Left kidney (tissue), 8 donors: ENCODE measurements around the gene HDAC6. TPM values are rescaled to one million over a fixed set of nuclear protein-coding genes. Genes with fewer than 3 reads are reported as not detected.

ENCODE experiments used
- DNase-seq: peaks from one replicate; pipeline ENCODE4 v3.0.0-alpha.2; 2013
- long read RNA-seq, 8 donors: transcript quantifications; one replicate each; lab custom pipeline, GENCODE V29; 2026
- polyA plus RNA-seq: library from polyadenylated mRNA; unstranded; fragments of 120-200 nt; gene quantifications from one replicate; pipeline ENCODE4 v1.2.1, GENCODE V29; 2013; ENCODE audit not compliant: insufficient read length

HDAC6 gene
- polyA plus RNA-seq, result 206 TPM
- long read RNA-seq, donor 1, full-length matches to known transcripts, result 11 of 24 reads
- long read RNA-seq, donor 1, partial matches to known transcripts, result 13 of 24 reads
- long read RNA-seq, donor 1, other reads (novel, unspliced or antisense), result 0 of 24 reads
- long read RNA-seq, donor 2, full-length matches to known transcripts, result 7 of 15 reads
- long read RNA-seq, donor 2, partial matches to known transcripts, result 8 of 15 reads
- long read RNA-seq, donor 2, other reads (novel, unspliced or antisense), result 0 of 15 reads
- long read RNA-seq, donor 3, full-length matches to known transcripts, result 6 of 21 reads
- long read RNA-seq, donor 3, partial matches to known transcripts, result 15 of 21 reads
- long read RNA-seq, donor 3, other reads (novel, unspliced or antisense), result 0 of 21 reads
- long read RNA-seq, donor 4, full-length matches to known transcripts, result 3 of 3 reads
- long read RNA-seq, donor 4, partial matches to known transcripts, result 0 of 3 reads
- long read RNA-seq, donor 4, other reads (novel, unspliced or antisense), result 0 of 3 reads
- long read RNA-seq, donor 5, full-length matches to known transcripts, result 6 of 22 reads
- long read RNA-seq, donor 5, partial matches to known transcripts, result 16 of 22 reads
- long read RNA-seq, donor 5, other reads (novel, unspliced or antisense), result 0 of 22 reads
- long read RNA-seq, donor 6, full-length matches to known transcripts, result 9 of 23 reads
- long read RNA-seq, donor 6, partial matches to known transcripts, result 14 of 23 reads
- long read RNA-seq, donor 6, other reads (novel, unspliced or antisense), result 0 of 23 reads
- long read RNA-seq, donor 7, full-length matches to known transcripts, result 9 of 259 reads
- long read RNA-seq, donor 7, partial matches to known transcripts, result 245 of 259 reads
- long read RNA-seq, donor 7, other reads (novel, unspliced or antisense), result 5 of 259 reads
- long read RNA-seq, donor 8, partial matches to known transcripts, result 0 of 3 reads
- long read RNA-seq, donor 8, other reads (novel, unspliced or antisense), result 0 of 3 reads

DNA sequence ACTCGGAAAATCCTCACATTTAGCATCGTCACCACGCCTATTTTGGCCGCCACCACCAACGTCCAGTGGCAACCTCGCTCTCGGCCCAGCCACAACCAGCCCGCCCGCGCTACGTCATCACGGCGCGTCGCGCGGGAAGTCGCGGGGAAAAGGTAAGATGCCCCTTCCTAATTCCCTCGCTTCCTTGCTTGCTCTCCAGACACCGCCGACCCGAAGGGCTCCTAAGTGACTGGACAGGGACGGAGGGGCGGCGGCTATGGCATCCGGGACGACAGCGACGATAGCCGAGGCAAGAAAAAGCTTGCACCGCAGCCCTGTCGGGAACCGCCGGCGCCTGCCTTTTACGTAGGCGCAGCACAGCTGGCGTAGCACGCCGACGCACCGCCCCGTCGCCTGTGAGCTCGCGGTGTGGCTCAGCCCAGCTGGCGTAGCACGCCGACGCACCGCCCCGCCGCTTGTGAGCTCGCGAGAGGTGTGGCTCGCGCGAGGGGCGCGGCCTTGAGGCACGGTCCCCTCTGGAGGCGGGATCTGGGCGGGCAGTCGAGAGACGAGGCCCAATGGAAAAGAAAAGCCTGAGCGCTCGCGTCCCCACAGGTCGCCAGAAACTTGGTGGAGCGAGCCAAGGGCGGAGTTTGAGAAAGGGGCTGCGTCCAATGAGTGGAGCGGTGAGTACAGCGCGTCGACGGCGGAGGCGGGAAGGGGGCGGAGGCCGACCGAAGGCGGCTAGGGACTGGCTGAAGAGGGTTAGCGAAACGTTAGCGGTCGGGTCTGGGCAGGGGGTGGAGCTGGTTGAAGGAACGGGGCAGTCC is at the start of gene HDAC6:
Gene HDAC6, plus strand, starts transcription at position 788 of the 809 bp plus-strand sequence. CDS start 626 bp downstream, outside the sequence.
- DNase-seq, result peak; percentile 96

DNA sequence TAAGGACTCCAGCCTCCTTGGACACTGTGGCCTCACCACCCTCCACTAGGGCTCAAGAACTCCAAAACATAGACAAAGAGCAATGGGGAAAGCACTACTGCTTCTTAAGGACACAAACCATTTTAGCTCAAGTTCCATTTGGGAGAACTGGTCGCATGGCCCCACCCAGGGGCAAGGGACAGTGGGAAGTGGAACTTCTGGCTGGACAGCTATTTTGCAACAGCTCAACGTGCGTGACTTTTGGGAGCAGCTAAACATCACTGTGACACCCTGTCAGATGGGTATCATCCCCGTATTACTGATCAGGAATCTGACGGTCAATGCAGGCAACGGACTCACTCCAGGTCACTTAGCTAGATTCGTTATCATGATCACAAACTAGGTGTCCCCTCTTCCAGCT is 49.4 kb upstream of the HDAC6 start:
- DNase-seq, result no peak

DNA sequence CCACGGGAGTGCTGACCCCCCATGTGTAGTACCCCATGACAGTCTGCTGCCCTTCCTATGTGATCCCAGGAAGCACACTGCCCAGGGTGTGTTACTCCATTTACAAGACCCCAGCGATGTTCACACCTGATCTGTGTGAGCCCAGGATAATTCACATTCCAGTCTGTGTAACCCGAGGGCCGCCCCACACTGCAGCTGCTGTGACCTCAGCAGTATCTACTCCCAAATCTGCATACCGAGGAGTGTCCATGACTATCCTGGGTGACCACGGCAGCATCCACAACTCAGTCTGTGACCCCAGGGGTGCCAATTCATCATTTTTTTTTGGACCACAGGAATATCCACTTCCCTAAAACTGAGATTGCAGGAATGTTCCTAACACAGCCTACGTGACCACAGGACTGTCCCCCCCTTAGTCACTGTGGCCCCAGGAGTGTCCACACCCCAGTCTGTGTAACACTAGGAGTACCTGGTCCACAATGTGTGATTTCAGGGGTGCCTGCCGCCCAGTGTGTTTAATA is 48.1 kb upstream of the HDAC6 start:
- DNase-seq, result no peak

DNA sequence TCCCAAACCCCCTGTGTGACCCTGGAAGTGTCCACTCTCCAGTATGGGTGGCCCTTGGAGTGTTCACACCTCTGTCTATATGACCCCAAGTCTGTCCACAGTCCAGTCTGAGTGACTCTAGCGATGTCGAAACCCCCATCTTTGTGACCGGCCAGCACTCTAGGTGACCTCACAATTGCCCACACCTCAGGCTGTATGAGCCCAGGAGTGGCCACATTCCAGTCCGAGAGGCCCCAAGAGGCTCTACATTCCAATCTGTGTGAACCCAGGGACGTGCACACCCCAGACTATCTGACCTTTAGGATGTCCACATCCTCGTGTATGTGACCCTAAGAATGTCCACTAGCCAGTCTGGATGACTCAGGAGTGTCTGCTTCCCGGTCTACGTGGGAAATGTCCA is 47.6 kb upstream of the HDAC6 start:
- no peak for DNase-seq

DNA sequence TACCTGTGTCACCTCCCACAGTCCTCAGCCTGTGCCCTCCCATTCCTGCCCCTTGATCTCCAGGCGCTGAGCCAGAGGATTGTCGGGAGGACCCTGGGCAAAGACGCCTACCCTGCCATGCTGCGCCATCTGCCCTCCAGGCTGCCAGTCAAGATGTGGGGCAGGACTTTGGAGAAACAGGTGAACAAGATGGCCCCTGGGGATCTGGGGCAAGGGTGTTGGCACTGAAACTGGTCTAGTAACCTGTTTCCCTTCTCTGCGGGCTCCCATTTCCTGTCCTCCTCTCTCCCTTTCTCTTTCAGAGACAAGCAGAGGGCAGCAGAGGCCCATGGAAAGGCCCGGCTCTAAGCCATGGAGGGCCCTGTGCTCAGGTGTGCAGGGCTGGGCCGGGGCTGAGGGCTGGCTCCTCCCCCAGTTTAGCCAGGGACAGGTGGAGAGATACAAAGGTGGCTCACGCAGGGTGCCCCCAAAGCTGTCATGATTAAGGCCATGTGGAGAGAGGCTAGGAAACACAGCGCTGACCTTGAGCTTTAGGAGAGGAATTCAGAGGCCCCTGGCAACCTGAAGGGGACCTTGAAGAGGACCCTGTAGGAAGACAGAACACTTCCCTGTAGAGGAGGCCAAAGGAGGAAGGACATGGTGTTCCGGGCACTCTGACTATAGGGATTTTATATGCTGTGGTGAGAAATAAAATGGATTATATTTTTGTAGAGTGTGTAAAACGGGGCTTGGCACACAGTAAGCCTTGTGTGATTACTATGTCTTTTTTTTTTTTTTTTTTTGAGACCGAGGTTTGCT is 40.0 kb upstream of the HDAC6 start, which contains the start of gene GLOD5:
Gene GLOD5, plus strand, starts transcription at position 74 of the 798 bp plus-strand sequence. Its CDS starts 44 bp downstream, at position 118.
- peak; percentile 17 for DNase-seq

DNA sequence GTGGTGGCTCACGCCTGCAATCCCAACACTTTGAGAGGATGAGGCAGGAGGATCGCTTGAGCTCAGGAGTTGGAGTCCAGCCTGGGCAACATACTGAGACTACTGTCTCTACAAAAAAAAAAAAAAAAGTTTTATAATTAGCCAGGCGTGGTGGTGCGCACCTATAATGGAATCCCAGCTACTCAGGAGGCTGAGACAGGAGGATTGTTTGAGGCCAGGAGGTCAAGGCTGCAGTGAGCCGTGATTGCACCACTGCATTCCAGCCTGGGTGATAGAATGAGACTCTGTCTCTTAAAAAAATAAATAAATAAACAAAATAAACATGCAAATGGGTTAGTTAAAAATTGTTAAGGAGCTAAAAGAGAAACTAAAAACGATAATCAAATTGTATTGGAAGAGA is 32.6 kb upstream of the HDAC6 start:
- no peak for DNase-seq

DNA sequence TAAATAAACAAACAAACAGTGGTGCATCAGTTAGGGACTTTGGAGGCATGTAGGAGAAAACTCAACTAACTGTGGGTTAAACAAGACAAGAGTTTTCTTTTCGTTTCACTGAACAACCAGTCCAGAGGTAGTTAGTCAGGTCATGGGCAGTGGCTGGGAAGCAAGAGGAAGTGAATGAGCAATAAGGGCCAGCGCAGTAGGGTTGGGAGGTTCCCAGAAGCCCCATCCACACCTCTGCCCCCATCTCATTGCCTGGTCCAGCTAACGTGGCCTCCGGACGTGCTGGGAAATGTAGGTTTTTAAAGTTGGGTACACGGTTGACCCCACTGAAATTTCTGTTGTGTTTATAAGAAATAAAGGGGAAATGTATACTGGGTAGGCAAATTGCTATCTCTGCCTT is 31.6 kb upstream of the HDAC6 start:
- no peak for DNase-seq

DNA sequence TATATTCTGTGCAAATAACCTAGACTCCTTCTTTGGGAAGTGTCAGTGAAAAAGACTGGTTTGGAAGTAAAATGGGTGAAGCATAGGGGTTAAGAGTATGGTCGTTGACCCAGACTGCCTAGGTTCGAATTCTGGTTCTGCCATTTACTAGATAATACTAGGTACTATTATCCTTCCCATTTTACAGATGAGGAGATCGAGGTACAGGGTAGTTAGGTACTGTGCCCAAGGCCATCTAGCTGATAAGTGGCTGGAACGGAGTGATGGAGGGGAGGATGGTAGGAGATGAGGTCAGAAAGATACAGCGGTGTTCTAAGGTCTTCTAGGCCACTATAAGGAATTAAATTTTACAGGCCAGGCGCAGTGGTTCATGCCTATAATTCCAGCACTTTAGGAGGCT is 29.3 kb upstream of the HDAC6 start:
- no peak for DNase-seq

DNA sequence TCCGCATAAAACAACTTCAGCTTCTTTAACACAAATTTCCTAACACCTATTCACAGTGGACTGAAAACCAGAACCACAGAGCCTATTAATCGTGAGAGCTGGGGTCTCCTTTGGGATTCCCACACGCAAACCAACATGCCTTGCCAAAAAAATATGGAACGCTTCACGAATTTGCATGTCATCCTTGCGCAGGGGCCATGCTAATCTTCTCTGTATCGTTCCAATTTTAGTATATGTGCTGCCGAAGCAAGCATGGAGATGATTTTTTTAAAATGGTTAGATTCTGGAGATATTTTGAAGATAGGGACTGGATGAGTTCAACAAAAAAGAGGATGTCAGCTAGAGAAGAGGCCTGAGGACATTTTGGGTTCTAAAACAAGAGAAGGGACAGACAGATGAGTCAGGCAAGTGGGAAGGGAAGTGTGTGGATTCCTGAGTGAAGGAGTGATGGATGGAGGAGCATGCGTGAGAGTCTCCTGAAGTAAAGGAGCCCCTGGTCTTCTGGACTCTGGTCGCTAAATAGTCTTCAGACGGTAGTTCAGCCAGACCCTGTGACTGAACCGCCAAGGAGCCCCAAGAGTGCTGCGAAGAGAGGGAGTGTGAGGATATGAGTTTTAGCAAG is 24.9 kb upstream of the HDAC6 start:
- DNase-seq, result no peak

DNA sequence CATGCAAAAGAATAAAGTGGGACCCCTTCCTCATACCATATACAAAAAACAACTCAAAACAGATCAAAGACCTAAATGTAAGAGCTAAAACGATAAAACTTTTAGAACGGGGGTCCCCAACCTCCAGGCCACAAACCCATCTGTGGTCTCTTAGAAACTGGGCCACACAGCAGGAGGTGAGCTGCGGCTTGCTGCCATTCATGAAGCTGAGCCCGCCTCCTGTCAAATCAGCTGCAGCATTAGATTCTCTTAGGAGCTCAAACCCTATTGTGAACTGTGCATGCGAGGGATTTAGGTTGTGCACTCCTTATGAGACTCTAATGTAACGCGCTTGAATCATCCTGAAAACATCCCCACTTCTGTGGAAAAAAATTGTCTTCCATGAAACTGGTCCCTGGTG is 22.5 kb upstream of the HDAC6 start:
- no peak for DNase-seq

DNA sequence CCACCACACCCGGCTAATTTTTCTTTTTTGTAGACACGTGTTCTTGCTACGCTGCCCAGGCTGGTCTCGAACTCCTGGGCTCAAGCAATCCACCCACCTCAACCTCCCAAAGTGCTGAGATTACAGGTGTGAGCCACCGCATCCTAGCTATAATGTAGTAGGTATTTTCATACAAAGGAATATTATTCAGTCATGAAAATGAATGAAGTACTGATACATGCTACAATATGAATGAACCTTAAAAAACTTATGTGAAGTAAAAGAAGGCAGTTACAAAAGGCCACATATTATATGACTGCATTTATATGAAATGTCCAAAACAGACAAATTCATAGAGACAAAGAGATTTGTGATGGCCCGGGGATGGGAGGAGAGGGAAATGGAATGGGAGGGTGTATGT is 20.2 kb upstream of the HDAC6 start:
- no peak for DNase-seq

DNA sequence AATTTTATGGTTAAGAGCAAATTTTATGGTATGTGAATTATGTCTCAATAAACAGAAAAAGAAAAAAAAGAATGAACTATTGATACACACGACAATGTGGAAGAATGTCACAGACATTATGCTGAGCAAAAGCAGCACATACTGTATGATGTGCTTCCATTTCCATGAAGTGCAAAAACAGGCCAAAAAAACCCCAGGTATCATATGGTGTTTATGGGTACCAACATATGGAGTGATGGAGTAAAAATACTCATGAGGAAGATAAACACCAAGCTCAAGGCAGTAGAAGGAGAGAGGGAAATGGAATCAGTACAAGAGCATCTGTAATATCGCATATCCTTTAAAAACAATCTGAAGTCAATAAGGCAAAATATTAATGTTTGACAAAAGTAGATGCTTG is 19.7 kb upstream of the HDAC6 start:
- DNase-seq, result no peak

DNA sequence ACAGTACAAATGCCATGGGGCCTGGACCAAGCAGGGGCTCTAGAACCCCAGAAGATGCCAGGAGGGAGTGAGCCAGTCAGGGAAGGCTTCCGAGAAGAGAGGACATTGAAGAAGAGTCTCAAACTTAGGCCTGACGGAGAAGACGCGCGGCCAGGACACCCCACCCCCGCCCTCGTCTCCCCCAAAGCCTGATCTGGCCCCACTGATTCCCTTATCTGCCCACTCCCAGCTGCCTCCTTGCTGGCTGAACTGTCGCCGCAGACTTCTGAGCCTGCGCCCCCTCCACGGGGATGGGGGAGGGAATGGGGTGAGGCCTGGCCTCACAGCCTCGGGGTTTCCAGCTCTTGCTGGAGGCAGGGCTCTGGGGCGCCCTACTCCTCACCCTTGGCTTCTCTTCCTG is 19.1 kb upstream of the HDAC6 start:
- no peak for DNase-seq

DNA sequence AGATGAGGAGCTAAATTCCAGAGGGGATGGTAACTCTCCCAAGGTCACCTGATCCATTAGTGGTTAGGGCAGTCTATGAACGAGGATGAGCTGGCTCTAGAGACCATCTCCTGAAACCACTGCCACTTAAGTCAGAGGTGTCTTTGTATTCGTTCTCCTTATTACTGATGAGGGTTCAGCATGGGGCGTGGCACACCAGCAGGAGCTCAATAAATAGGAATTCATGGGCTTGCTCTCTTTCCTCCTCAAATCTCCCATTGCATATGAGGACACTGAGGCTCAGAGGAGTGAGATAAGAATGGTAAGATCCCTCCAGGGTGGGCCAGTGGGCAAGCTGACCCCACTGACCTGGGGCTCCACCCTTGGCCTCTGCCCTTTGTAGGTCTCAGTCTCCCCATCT is 17.1 kb upstream of the HDAC6 start:
- DNase-seq, result no peak

DNA sequence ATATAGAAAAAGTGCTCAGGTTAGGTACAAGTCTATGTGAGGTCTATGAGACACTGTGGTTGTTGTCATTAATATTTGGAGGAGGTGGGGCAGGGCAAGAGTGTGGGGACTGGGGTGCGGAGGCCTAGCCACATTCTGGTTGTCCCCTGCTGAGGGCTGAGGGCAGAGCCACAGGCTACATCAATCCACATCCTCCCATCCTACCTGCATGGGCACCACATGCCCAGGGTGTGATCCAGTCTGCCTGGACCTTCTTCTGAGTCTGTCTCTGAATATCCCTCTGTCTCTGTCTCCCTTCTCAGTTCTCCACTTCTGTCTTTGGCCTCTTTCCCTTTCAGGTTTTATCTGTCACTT is 16.7 kb upstream of the HDAC6 start:
- no peak for DNase-seq

DNA sequence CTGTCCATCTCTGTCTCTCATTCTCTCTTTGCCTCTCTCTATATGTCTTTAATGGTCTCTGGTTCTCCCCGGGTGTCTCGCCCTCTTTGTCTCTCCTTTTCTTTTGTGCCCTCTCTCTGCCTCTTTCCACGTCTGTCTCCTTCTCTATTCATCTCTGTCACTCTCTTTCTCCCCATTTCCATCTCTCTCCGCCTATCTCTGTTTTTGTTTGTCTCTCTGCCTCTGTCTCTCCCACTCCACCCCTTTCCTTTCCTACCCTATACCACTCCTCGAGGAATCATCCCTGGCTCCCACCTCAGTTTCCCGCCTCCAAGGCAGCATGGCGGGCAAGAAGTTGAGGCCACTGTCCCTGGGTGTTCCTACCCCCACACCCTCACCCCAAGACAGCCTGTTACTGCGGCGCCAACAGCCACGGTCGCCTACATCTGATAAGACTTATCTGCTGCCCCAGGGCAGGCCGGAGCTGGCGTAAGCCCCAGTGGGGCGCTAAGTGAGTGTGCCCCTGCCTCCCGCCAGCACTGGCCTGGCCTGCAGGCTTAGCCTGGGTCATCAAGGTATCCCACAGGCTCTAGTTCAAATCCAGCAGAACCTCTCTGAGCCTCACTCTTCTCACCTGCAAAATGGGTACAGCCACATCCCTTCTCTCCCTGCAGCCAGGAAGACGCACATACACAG is 16.2 kb upstream of the HDAC6 start:
- no peak for DNase-seq

DNA sequence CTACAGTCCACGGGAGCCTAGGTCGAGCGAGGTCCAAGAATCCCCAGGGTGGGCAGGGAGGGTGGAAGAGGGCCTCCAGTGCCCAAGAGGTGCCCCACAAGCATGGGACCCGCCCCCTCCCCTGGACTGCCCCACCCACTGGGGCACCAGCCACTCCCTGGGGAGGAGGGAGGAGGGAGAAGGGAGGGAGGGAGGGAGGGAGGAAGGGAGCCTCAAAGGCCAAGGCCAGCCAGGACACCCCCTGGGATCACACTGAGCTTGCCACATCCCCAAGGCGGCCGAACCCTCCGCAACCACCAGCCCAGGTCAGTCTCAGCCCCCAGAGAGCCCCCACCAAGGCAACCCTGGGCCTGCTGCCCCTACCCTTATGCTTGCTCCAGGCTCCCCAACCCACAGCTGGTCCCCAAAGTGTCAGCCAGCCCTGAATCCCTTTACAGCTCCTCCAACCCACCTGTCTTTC is 15.5 kb upstream of the HDAC6 start, which contains the start of gene GATA1:
Gene GATA1, plus strand, starts transcription at position 250 of the 460 bp plus-strand sequence. CDS start 4,520 bp downstream, outside the sequence.
- DNase-seq, result no peak

DNA sequence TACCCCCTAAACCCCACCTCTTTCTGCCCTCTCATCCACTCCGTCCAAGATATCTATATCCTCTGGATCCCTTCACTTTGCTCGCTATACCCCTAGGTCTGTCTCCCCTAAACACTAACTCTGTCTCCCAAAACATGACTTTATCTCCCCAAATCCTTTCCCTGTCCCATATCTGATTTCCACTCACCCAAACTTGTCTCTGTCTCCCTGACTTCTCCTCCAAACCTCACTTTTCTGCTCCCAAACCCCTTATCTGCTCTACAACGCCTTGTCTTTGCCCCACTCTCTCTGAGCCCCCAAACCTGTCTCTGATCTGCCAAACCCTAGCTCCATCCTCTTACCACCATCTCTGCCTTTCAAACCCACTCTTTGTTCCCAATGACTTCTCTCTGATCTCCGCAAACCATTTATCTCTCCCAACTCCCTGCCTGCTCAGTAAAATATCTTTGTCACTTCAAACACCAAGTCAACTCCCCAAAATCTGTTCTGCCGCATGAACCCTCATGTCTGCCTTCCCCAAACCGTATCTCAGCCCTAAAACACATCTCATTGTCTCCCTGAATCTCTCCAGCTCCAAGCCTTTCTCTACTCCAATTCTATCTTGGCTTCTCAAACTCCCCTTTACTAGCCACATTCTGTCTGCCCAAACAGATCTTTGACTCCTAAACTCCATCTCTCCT is 14.9 kb upstream of the HDAC6 start:
- no peak for DNase-seq
